ENCODE results near the gene SLC22A12.

The SLC22A12 gene

GRCh38 chr11:64605656-64606585 lies 14.9 kb downstream of the SLC22A12 start:
- DNase-seq: no peak

GRCh38 chr11:64606796-64607380 lies 15.9 kb downstream of the SLC22A12 start:
- DNase-seq: no peak

- DNase-seq: no peak
Measured at GRCh38 chr11:64607381-64607985, 16.5 kb downstream of the SLC22A12 start.

- no peak for DNase-seq
Measured at GRCh38 chr11:64608046-64608445, 17.0 kb downstream of the SLC22A12 start.

DNA sequence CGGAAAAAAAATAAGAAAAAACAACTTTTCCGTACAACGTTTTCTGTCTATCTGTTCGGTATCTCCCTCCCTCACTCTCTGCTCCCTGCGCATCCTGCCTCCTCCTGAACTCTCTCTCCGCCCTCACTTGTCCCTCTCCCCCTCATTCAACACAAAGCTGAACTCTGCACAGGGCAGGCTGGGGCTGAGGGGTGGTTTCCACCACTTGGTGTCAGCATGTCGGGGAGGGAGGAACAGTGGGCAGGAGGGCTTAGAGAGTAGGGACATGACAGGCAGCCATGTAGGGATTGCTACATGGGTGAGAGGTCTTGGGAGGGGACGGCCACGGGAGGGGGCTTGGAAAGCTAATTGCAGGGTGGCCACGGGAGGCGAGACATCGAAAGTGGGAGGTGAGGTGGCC lies 17.6 kb downstream of the SLC22A12 start:
- no peak for DNase-seq

DNA sequence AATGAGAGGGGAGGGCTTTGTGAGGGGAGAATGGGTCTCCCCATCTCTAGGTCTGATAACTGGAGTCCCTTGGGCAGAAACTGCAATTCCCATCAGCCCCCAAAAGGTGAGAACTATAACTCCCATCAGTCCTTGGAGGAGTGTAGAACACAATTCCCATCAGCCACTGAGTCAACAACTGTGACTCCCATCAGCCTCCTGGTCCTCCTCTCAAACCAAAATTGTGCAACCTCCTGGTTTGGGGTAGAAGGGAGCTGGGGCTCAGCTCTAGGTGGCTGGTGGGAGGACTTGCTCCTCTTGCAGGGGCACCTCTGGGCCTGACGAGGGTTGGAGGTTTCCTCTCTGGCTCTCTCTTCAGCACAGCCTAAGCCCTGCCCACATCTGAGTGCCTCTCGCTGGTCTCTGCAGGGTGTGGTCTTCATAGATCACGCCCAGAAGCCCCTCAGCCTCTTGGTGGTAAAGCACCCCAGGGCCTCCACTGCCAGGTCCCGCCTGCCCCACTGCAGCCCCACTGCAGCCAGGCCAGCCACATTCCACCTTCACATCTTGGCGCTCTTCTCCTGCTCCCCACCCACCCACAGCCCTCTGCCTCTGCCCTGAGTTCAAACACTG lies 18.5 kb downstream of the SLC22A12 start:
- DNase-seq: no peak

DNA sequence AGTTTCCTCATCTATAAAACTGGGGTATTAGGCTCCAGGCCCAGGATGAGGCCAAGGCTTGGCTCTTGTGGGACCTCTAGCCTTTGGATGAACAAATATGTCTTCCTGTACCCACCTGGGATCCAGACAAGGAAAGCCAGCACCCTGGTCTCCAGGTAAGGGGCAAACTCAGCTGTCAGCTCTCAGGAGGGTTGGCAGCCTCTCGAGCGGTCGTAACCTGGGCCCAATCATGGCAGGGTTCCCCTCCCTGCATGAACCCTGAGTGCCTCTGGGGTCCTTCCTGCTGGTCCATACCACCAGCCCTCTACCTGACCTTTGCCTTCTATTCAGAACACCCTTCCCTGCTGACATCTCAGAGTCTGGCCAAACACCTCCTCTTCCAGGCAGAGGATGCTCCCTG lies 19.6 kb downstream of the SLC22A12 start:
- DNase-seq: no peak

- no peak for DNase-seq
Measured at GRCh38 chr11:64611176-64611575, 20.2 kb downstream of the SLC22A12 start.

- DNase-seq: no peak
Measured at GRCh38 chr11:64611869-64612646, 21.0 kb downstream of the SLC22A12 start.

GRCh38 chr11:64613648-64614047 lies 22.6 kb downstream of the SLC22A12 start:
- no peak for DNase-seq

DNA sequence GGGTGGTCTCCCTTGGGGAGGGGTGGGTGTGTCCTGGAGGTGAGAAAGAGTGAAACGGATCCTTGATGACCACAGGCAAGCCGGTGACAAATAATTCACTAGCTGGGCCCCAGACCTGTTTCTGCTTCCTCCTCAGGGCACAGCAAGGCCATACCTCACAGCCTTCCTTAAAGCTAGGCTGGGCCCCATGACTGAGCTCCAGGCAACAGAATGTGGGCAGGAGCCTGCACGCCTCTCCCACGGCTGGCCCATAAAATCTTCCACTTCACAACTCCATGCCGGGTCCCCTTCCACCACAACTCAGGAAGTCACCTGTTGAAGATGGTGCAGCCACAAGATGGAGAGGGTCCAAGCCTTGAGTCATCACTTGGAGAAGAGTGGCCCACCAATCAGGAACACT lies 23.9 kb downstream of the SLC22A12 start:
- no peak for DNase-seq

GRCh38 chr11:64616817-64617216 lies 25.8 kb downstream of the SLC22A12 start:
- no peak for DNase-seq

- DNase-seq: no peak
Measured at GRCh38 chr11:64619196-64619595, 28.2 kb downstream of the SLC22A12 start.

- no peak for DNase-seq
Measured at GRCh38 chr11:64619811-64620380, 28.9 kb downstream of the SLC22A12 start.

DNA sequence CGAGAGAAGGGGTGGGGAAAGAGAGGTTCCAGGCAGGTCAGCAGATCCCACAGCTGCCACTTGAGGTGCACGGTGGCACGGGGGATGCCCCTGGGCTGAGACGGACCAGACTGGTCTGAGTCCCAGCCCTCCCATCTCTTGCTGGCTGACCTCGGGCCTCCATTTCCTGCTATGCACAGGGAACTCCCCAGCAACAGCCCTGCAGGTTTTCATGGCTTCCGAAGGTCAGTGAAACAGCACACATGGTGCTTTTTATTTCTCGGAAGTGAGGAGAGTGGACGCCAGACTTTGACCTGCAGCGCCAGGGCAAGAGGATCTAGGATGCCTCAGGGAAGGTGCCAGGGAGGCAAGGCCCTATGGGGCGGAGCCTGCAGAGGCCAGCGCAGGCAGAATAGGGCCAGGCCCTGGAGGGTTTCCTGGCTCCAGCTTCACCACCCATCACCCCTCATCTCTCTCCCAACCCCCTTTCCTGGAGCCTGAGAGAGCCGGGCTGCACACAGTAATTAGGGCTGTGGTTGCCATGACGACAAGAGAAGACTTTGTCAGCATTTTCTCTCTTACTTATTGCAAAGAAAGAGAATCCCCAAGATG lies 29.5 kb downstream of the SLC22A12 start:
- DNase-seq: no peak

GRCh38 chr11:64621283-64622019 lies 30.4 kb downstream of the SLC22A12 start:
- DNase-seq: no peak

DNA sequence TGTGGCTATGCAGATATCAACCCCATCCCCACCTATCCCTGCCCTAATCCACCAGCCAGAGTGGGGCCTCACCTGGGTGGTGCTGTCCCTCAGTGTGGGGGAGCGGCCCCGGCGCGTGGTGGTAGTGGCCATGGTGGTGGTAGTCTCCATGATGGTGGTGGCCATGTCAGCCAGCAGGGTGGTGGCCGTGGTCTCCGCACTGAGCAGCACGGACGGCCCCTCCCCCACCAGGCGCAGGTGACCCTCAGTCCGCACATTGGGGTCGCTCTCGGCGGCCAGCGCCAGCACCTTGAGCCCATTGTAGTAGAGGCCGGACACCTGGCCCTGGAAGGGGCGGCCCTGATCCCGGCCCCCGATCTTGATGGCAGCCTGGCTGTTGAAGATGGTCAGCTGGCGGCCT lies 31.7 kb downstream of the SLC22A12 start:
- no peak for DNase-seq

DNA sequence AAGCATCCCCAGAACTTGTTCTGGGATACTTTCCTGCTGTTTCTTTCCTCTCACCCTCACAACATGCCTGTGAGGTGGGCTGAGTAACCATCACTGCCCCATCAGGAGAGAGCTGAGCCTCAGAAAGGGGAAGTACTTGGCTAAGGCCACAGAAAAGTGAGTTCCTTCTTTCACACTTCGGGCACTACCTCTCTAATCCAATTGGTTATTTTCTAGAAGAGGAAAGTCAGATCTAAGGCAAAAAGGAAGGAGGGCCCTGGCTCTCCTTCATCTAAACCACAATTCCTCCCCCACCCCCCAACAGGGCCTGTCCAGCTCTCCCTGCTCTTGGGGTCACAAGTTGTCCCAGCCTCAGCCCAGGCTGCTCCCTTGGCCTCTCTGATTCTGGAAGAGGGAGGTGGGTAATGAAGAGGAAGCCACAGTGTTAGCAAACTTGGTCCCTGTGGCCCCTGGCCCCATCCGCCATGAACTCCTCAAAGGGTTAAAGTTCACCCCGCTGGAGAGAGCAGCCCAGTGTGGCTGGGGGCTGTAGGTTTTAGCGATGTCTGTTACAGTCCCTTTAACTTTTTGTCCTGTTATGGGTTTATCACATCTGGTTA lies 34.0 kb downstream of the SLC22A12 start:
- no peak for DNase-seq

DNA sequence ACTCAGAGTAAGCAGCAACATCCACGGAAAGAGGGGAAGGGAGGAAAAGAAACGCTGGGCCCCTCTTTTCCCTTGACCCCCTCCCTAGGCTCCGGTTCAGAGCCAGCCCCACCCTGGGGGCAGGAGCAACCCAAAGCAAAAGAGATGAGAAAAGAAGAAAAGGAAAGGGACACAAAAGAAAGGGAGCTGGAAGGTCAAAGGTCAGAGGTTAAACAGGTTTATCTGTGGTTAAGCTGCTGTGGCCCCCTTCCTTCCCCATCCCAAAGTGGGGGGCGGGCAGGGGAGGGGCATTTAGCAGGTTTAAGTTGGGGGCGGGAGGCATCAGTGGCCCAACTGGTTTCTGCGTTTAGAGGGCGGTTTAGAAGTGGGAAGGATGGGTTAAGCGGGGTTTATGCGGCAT lies 35.6 kb downstream of the SLC22A12 start:
- no peak for DNase-seq

DNA sequence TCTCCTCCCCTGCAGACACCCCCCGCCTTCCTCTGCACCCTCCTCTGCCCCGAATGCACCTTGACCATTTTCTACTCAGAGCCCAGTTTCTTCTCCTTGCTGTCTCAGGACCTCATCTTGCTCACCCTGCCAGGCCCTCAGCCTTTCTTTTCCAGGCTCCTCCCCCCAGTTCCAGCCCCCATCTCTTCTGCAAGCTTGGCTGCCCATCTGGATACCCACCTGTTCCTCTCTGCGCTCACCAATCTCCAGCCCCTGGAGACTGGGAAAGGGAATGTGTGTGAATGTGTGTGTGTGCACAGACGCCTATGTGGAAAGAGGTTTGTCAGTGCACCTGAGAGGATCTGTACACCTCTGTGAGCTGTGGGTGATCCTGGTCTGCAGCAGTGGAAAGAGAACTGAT lies 36.4 kb downstream of the SLC22A12 start:
- DNase-seq: no peak

DNA sequence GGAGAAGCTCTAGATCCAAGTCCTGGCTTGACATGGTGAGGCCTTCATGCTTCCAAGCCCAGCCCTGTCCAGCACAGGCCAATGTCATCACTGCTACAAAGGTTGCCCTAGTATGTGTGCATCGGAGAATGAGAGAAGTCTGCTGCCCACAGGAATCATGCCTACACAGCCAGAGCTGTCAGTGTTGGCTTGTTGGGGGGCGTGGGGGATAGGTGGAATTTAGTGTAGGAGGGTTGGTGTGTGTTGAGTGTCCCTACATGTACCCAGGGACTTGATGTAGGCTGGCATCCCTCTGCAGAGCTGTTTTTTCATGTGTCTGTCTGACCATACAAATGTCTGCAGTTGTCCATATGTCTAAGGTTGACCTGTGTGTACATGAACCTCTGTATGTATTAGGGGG lies 37.6 kb downstream of the SLC22A12 start:
- no peak for DNase-seq
